ENCODE measurements around the gene FAM9C. TPM values are rescaled to one million over a fixed set of nuclear protein-coding genes. Genes with fewer than 3 reads are reported as not detected.
A peak's percentile ranks its signal among the peaks of the same experiment; 100 is the strongest.

The FAM9C gene
- total and polyA plus RNA-seq, 2 donors (not counting 1 experiment from before 2014, with no cell fraction given), result under 0.01 to 0.01 TPM

DNA sequence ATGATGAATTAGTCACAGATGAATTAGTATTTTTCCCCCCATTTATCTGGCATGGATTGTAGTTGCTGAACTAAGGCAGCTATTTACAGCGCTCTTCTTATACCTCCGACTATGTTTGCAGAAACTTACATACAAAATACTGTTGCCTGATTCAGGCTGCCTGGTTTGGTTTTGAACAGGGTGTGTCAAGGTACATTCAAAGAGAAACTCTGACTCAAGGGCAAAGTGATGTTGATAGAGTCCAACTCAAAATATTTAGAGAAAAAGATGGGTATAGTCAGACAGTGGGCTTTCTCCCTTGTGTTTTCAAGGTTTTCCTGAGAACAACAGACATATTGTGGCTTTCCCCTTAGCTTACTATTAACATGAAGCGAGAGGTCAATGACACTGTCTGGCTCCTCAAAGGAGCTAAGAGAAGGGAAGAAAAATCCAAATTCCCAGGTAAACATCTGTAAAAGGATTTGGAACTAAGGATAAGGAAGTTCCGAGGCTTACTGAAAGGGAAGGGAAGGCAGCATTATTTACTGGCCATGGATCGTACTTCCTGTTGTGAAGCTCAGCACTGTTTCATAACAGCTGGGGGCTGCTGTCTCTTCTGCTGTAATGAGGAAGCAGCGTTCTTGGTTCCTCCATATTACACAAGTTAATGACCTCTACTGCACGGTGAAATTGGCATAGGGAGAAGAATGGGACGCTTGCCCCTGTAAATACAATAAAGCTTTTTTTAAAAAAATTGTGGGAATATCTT lies 30.9 kb downstream of the FAM9C start:
- Histone ChIP-seq H3K79me2 (ENCODE audit: control insufficient read depth, insufficient read depth, low read length) (no peaks in the 10 kb centered on the region), H3K9me3 (ENCODE audit: control insufficient read depth, insufficient read depth, low read depth, low read length) (no peaks in the 10 kb centered on the region), H3K4me1 (ENCODE audit: control insufficient read depth, extremely low read depth, insufficient read depth, low read length) (no peaks in the 10 kb centered on the region), H3K27me3 (ENCODE audit: control insufficient read depth, insufficient read depth, low read length) (no peaks in the 10 kb centered on the region), H2AFZ (ENCODE audit: low read length) (no peak overlapping the region), H3K36me3 (ENCODE audit: control insufficient read depth, insufficient read depth, low read length) (no peaks in the 10 kb centered on the region), H3K9ac (ENCODE audit: insufficient read depth, low read length) (no peak overlapping the region), H4K20me1 (ENCODE audit: control insufficient read depth, extremely low read depth, insufficient read depth, low read length) (no peaks in the 10 kb centered on the region), H3K4me2 (ENCODE audit: extremely low read depth, insufficient read depth, low read length) (no peak overlapping the region), H3K27ac (ENCODE audit: insufficient read depth, low read length) (no peak overlapping the region), H3K4me3 (replicated peaks in 1 of 4; ENCODE audit: control extremely low read depth in 1 of 4, insufficient read depth in 1 of 4, low read depth in 3 of 4, low read length in 4 of 4) (no peak overlapping the region)
- peak in 1 of 2 donors; percentile 31 for DNase-seq (ENCODE audit: low read depth in 2 of 2)
- no peak for TF ChIP-seq EZH2 (IDR thresholded peaks at IDR 0.05; ENCODE audit: low read length, missing control alignments)
- TF ChIP-seq, protein P1, sequence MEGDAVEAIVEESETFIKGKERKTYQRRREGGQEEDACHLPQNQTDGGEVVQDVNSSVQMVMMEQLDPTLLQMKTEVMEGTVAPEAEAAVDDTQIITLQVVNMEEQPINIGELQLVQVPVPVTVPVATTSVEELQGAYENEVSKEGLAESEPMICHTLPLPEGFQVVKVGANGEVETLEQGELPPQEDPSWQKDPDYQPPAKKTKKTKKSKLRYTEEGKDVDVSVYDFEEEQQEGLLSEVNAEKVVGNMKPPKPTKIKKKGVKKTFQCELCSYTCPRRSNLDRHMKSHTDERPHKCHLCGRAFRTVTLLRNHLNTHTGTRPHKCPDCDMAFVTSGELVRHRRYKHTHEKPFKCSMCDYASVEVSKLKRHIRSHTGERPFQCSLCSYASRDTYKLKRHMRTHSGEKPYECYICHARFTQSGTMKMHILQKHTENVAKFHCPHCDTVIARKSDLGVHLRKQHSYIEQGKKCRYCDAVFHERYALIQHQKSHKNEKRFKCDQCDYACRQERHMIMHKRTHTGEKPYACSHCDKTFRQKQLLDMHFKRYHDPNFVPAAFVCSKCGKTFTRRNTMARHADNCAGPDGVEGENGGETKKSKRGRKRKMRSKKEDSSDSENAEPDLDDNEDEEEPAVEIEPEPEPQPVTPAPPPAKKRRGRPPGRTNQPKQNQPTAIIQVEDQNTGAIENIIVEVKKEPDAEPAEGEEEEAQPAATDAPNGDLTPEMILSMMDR (conservative IDR thresholded peaks at IDR 0.05 in 1 of 2, IDR thresholded peaks at IDR 0.05 in 1 of 2; ENCODE audit: low read depth in 1 of 2, low read length in 2 of 2), result no peak

DNA sequence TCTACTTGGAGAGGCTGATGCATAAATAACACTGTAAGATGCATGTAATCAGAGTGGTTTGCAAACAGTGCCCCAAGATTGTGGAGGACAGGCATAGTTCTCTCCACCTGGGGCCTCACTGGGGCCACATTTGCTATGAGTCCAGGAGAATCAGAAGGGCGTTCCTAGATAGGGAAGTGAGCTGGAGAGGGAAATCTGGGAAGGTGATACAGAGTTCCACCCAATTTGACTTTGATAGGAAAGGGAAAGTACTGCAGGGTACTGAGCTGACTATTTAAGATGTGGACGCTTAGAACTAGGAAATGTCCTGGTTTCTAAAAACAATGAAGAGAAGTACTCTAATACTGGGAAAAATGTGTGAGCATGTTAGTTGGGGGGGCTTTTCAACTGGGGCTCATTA lies 33.9 kb downstream of the FAM9C start:
- H3K9ac ChIP-seq (ENCODE audit: insufficient read depth, low read length), result no peak overlapping the region
- no peak for DNase-seq (ENCODE audit: low read depth in 2 of 2)
- H3K4me1 ChIP-seq (ENCODE audit: control insufficient read depth, extremely low read depth, insufficient read depth, low read length), result no peaks in the 10 kb centered on the region
- no peak for TF ChIP-seq EZH2 (IDR thresholded peaks at IDR 0.05; ENCODE audit: low read length, missing control alignments)
- TF ChIP-seq, protein P1 (conservative IDR thresholded peaks at IDR 0.05 in 1 of 2, IDR thresholded peaks at IDR 0.05 in 1 of 2; ENCODE audit: low read depth in 1 of 2, low read length in 2 of 2), result no peak
- H4K20me1 ChIP-seq (ENCODE audit: control insufficient read depth, extremely low read depth, insufficient read depth, low read length), result no peaks in the 10 kb centered on the region
- no peak overlapping the region for H2AFZ ChIP-seq (ENCODE audit: low read length)
- no peaks in the 10 kb centered on the region for H3K27me3 ChIP-seq (ENCODE audit: control insufficient read depth, insufficient read depth, low read length)
- H3K9me3 ChIP-seq (ENCODE audit: control insufficient read depth, insufficient read depth, low read depth, low read length), result no peaks in the 10 kb centered on the region
- H3K79me2 ChIP-seq (ENCODE audit: control insufficient read depth, insufficient read depth, low read length), result no peaks in the 10 kb centered on the region
- H3K27ac ChIP-seq (ENCODE audit: insufficient read depth, low read length), result no peak overlapping the region
- H3K4me3 ChIP-seq (replicated peaks in 1 of 4; ENCODE audit: control extremely low read depth in 1 of 4, insufficient read depth in 1 of 4, low read depth in 3 of 4, low read length in 4 of 4), result no peak overlapping the region
- H3K4me2 ChIP-seq (ENCODE audit: extremely low read depth, insufficient read depth, low read length), result no peak overlapping the region
- no peaks in the 10 kb centered on the region for H3K36me3 ChIP-seq (ENCODE audit: control insufficient read depth, insufficient read depth, low read length)

DNA sequence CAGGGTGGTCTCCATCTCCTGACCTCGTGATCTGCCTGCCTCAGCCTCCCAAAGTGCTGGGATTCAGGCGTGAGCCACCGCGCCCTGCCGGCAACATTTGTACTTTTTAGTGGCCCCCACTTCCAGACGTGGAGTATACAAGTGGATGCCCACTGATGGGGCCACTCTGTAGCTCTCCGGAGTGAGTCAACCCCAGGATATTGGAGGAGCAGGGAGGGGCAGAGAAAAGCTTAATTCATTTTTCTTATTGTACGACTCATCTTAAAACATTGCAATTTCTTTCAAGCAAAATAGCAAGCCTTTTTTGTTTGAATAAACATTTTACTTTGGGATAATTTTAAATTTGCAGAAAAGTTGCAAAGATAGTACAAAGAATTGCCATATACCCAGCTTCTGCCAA lies 34.6 kb downstream of the FAM9C start:
- Histone ChIP-seq H3K27me3 (ENCODE audit: control insufficient read depth, insufficient read depth, low read length) (no peaks in the 10 kb centered on the region), H3K36me3 (ENCODE audit: control insufficient read depth, insufficient read depth, low read length) (no peaks in the 10 kb centered on the region), H3K79me2 (ENCODE audit: control insufficient read depth, insufficient read depth, low read length) (no peaks in the 10 kb centered on the region), H3K4me3 (replicated peaks in 1 of 4; ENCODE audit: control extremely low read depth in 1 of 4, insufficient read depth in 1 of 4, low read depth in 3 of 4, low read length in 4 of 4) (no peak overlapping the region), H2AFZ (ENCODE audit: low read length) (no peak overlapping the region), H3K9me3 (ENCODE audit: control insufficient read depth, insufficient read depth, low read depth, low read length) (no peaks in the 10 kb centered on the region), H3K27ac (ENCODE audit: insufficient read depth, low read length) (no peak overlapping the region), H4K20me1 (ENCODE audit: control insufficient read depth, extremely low read depth, insufficient read depth, low read length) (no peaks in the 10 kb centered on the region), H3K4me2 (ENCODE audit: extremely low read depth, insufficient read depth, low read length) (no peak overlapping the region), H3K4me1 (ENCODE audit: control insufficient read depth, extremely low read depth, insufficient read depth, low read length) (no peaks in the 10 kb centered on the region), H3K9ac (ENCODE audit: insufficient read depth, low read length) (no peak overlapping the region)
- DNase-seq (ENCODE audit: low read depth in 2 of 2), result peak in 1 of 2 donors; percentile 30
- no peak for TF ChIP-seq EZH2 (IDR thresholded peaks at IDR 0.05; ENCODE audit: low read length, missing control alignments)
- TF ChIP-seq, protein P1 (conservative IDR thresholded peaks at IDR 0.05 in 1 of 2, IDR thresholded peaks at IDR 0.05 in 1 of 2; ENCODE audit: low read depth in 1 of 2, low read length in 2 of 2), result no peak

Measured in fibroblast of lung (primary cell).